ENCODE measurements around the gene KBTBD4.

The KBTBD4 gene

GRCh38 chr11:47578524-47579494, at the start of gene KBTBD4, which contains the start of gene NDUFS3:
TSS of gene KBTBD4 (minus strand) at chr11:47578970. CDS start at chr11:47578951, 19 bp downstream.
TSS of gene NDUFS3 (plus strand) at chr11:47579074. CDS start at chr11:47579092, 18 bp downstream.
- TF ChIP-seq, protein P1, sequence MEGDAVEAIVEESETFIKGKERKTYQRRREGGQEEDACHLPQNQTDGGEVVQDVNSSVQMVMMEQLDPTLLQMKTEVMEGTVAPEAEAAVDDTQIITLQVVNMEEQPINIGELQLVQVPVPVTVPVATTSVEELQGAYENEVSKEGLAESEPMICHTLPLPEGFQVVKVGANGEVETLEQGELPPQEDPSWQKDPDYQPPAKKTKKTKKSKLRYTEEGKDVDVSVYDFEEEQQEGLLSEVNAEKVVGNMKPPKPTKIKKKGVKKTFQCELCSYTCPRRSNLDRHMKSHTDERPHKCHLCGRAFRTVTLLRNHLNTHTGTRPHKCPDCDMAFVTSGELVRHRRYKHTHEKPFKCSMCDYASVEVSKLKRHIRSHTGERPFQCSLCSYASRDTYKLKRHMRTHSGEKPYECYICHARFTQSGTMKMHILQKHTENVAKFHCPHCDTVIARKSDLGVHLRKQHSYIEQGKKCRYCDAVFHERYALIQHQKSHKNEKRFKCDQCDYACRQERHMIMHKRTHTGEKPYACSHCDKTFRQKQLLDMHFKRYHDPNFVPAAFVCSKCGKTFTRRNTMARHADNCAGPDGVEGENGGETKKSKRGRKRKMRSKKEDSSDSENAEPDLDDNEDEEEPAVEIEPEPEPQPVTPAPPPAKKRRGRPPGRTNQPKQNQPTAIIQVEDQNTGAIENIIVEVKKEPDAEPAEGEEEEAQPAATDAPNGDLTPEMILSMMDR (IDR thresholded peaks at IDR 0.05; ENCODE audit: low read depth, low read length): no peak

GRCh38 chr11:47628026-47628425, 49.3 kb upstream of the KBTBD4 start:
- TF ChIP-seq, protein P1 (IDR thresholded peaks at IDR 0.05; ENCODE audit: low read depth, low read length): no peak
- DNase-seq (ENCODE audit: extremely low read depth, low read depth): no peak

More at GRCh38 chr11:47578524-47579494, at the start of gene KBTBD4, which contains the start of gene NDUFS3:
- DNase-seq (ENCODE audit: extremely low read depth, low read depth): peak; percentile 73

DNA sequence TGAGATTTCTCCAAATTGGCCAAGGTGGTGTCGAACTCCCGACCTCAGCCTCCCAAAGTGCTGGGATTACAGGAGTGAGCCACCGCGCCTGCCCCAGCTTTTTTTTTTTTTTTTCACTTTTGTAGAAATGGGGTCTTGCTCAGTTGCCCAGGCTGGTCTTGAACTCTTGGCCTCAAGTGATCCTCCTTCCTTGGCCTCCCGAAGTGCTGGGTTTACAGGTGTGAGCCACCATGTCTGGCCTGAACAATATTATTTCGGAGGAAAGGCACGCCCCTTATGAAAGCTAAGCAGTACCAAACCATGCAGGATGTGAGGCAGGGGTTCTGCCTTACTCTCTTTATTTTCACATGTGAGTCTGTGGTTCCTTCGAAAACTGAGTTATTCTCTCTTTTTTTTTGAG, 47.5 kb upstream of the KBTBD4 start:
- DNase-seq (ENCODE audit: extremely low read depth, low read depth): no peak
- TF ChIP-seq, protein P1 (IDR thresholded peaks at IDR 0.05; ENCODE audit: low read depth, low read length): no peak

DNA sequence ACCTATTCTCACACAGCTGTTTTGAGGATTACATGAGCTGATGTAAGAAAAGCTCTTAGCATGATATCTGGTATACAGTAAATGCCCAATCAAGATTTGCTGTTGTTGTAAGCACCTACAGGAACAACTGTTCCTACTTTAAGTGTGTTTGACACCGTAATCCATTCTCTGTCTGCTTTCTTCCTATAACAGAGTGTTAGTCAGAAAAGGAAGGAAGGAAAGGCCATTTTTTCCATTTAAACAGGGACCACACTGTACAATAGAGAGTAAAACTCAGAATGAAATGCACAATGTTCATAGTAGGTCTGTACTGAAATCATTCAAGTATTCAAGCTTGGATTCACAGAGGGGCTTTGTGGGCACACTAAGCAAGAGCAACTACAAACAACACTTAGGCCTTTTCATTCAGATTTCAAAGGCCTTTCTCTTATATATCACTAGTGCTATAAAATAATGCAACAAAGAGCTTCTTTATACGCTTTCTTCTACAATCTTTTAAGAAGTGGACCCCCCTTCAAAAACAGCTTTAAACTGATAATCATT, 42.1 kb upstream of the KBTBD4 start:
- TF ChIP-seq, protein P1 (IDR thresholded peaks at IDR 0.05; ENCODE audit: low read depth, low read length): no peak
- DNase-seq (ENCODE audit: extremely low read depth, low read depth): no peak

DNA sequence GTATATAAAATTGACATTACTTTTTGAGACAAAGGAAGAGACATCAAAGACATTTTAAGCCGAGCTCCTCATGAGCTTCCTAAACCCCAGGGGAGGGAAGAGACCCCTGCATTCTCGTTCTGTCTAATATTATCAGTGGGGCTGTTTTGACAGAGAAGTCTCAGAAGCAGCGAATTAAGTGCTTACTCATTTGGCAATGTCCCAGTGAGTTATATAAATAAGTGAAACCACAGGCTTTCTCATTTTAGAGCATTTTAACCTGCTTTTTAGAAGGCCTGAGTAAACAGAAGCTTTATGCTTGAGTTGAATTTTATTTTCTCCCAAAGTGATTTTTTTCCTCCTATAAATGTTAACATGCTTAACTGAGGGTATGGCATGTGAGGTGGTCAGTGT, 38.6 kb upstream of the KBTBD4 start:
- TF ChIP-seq, protein P1 (IDR thresholded peaks at IDR 0.05; ENCODE audit: low read depth, low read length): no peak
- DNase-seq (ENCODE audit: extremely low read depth, low read depth): peak; percentile 34

DNA sequence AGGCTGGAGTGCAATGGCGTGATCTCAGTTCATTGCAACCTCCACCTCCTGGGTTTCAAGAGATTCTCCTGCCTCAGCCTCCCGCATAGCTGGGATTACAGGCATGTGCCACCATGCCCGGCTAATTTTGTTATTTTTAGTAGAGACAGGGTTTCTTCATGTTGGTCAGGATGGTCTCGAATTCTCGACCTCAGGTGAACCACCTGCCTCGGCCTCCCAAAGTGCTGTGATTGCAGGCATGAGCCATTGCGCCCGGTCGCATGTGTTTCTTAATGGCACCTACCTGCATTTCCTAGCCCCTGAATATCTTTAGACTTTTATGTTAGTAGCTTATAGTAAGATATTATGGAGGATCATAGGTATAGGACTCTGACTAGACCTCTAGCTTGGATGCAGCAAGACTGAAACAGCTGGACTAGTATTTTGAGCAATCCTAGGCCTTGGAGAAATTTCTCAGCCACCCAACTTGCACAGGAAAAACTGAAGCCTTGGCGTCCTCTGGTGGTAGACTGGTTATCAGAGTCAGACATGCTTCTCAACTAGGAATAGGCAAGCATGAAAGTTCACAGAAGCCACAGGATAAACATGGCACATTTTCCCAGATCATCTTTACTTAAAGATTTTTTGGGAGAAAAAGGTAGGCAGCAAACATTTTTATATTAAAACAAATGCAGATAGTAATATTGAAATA, 38.1 kb upstream of the KBTBD4 start:
- TF ChIP-seq, protein P1 (IDR thresholded peaks at IDR 0.05; ENCODE audit: low read depth, low read length): no peak; the same call in none of the 2 replicates
- peak; percentile 71 for DNase-seq (ENCODE audit: extremely low read depth, low read depth)
